Activated CD4-positive, alpha-beta T cell treated with anti-CD3 and anti-CD28 coated beads, Interleukin-2, amount 50 U/mL, for 1 hour (primary cell): ENCODE results near the gene B4GALT1.
"Not testable (repeated sequence)": the region's sequence is repeated elsewhere in the genome, so short reads cannot be mapped to it uniquely, and the experiment has no call there.

Experiments
- DNase-seq: peaks from one replicate; pipeline ENCODE4 v3.0.0-alpha.2; 2020

B4GALT1 gene

GRCh38 chr9:33184963-33185362, 17.8 kb upstream of the B4GALT1 start:
- DNase-seq = no peak

- no peak for DNase-seq
Measured at GRCh38 chr9:33182519-33182918, 15.4 kb upstream of the B4GALT1 start.

GRCh38 chr9:33180526-33181184, 13.5 kb upstream of the B4GALT1 start:
- DNase-seq = no peak

DNA sequence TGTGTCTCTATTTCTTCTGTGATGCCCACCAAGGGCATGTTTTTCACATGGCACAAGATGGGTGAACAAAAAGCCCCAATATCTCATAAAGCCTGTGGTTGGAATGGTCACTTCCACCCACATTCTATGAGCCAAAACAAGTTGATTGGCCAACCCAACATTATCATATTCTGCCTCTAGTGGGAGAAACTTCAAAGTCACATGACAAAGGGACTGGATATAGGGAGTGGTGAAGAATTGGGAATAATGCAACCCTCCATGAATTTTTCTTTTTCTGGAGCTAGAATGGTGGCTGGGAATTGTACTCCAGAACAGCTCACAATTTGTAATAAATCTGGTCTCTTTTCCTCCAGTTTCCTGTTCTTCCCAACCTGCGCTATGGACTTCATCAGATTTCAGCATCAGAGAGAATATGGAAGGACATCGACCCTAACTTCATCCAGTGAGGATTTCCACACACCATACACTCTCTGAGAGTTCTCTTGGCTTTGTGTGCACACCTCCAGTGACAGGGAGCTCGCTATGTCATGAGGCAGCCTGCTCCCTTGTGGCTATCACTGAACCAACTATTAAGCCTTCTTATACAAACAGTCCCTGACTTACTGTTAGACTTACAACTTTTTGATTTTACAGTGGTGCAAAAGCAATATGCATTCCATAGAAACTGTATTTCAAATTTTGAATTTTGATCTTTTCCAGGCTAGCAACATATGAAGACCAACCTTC, 12.0 kb upstream of the B4GALT1 start:
- no peak for DNase-seq

DNA sequence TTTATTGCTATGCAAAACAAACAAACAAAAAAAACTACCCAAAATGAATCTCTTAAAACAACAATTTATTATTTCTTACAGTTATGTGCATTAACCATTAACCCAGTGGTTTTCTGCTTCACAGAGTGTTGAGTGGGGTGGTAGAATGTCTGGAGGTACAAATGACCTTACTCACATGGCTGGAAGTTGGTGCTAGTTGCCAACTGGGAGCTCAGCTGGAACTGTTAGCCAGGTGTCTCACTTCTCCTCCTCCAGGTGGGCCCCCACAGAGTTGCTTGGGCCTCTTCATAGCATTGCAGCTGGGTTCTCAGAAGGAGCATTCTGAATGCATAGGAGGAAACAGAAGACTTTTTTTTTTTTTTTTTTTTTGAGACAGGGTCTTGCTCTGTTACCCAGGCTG, 10.5 kb upstream of the B4GALT1 start:
- no peak for DNase-seq

GRCh38 chr9:33177086-33177485, 9.9 kb upstream of the B4GALT1 start:
- no peak for DNase-seq

DNA sequence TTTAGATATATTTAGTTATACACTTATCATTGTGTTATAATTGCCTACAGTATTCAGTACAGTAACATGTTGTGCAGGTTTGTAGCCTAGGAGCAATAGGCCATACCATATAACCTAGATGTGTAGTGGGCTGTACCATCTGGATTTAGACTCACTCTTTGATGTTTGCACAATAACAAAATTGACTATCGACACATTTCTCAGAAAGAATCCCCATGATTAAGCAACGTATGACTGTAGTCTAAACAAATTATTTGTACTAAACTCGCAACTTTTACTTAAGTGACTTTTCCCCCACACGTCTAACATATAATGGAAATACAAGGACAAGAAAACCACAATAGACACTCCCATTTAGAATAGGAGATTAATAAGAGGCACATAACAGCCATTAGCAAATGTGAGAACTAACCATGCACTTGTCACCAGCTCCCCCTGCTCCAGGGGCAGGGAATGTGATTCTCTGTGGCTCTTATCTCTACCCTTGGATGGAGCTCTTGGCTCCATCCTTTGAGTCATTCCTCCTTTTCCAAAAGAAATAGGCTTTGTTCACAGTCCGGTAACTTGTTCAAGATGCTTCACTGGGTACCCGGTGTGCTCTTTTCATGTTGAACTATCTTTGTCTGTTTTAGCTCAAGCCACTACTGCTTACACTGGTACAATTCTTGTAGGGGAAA, 8.7 kb upstream of the B4GALT1 start:
- no peak for DNase-seq

DNA sequence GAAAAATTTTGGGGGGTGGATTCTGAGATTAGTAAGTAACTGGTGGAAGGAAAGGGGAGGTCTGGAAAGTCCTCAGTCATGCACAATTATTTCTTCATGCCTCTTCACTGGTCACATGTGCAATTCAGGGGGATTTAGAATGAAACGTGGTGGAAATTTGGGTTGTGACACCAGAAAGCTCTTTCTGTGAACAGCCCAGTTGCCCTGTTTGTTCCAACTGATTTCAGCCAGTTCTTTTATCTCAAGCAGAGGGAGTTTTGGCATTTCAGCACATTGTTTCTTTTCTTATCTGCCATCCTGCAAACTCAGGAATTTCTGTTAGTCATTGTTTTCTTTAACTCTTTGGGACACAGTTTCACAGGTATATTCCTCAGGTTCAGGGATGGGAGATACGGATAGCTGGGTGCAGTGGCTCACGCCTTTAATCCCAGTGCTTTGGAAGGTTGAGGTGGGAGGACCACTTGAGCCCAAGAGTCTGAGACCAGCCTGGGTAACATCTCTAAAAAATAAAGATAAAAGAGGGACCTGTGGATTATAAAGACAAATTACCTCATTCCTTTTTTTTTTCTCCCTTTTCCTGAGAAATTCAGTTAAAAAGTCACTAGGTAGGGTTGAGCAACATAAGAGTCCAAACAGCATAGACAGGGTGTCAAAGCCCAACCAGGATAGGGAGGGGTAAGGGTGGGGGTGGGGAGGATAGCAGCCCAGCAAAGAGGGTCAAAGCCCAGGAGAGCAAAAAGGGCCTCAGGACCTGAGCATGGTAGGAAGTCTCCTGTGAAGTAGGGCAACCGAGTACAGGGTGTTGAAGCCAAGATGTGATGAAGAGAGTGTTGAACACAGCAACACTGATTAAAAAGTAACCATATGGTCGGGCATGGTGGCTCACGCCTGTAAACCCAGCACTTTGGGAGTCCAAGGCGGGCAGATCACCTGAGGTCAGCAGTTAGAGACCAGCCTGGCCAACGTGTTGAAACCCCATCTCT, 5.4 kb upstream of the B4GALT1 start:
- no peak for DNase-seq

DNA sequence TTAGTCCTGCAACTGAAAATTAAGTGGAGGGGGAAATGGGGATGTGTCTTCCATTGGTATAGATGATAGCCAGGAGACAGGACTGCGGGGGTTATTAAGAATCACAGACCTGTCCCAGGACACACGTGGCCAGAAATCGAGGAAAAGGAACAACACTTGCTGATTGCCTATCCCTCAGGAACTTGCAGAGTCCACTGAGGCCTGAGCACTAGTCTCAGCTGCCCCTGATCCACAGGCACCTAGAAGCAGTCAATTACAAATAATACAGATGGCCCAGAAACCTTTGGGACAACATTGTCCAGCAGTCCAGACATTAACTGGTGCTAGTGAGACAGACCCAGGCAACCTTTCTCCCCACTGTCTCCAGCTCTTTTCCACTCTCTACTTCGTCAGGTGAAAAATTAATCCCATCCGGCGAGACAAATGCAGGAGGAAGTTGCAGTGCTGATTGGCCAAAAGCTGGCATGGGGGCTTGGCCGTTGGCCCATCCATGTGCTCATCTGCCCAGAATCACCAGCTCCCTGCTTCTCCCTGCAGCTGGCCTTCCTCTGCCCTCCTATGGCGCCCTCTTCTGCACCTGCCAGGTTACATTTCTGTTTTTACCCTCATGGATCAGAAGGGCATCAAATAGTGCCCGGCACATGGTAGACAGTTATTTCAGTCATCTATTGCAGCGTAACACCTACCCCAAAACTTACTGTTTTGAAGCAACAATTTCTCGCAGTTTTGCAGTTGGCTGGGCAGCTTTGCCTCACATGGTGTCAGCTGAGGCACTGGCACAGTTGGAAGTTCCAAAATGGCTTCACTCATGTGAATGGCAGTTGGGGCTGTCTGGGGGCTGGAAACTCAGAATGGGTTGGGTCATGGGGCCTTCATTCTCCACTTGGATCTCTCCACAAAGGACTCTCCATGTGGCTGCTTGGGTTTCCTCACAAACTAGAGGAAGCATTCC, 3.6 kb upstream of the B4GALT1 start:
- DNase-seq = peak; percentile 36

DNA sequence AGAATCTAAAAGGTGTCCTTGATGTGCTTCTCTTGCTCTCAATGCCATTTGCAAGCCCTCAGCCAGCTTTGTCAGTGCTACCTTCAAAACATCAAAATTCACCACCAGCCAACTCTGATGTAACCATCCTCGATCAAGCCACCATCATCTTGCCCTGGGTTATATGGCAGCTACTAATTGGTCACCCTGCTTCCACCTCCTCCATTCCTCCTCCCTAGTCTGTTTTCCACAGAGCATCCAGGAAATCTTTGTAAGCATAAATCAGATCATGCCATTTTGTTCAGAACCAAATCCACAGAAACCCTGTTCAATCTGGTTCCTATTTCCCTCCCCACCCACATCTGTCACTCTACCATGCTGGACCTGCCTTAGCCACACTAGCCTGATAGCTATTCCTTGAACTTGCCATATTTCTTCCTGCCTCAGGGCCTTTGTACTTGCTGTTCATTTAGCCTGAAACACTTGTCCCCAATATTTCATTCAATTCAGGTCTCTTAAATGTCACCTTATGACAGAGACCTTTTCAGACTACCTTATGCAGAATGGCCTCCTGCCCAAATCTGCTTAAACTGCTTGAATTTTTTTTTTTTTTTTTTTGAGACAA, 1.9 kb upstream of the B4GALT1 start:
- DNase-seq = no peak

DNA sequence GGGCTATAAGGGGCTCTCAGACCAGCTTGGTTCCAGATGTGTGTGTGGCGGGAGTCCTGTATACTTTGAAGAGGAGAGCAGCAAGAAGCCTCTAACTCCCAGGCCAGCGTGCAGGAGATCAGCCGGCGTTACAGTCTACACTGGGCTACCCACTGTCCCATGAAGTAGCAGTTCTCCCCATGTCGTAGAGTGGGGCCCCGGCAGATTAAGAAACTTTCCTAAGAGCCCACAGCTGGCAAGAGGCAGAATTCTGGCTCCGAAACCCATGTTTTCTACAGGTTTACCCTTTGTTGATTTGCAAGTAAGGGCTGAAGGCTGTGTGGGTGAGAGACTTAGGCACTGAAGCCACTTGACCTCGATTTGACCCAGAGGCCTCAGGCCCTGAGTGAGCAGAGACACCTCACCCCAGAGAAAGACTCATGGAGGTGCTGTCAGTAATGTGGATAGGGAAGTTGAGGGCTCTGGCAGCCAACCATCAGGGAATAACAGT, 881 bp upstream of the B4GALT1 start:
- peak; percentile 11 for DNase-seq

GRCh38 chr9:33166231-33167083, 679 bp downstream of the B4GALT1 start:
- DNase-seq = no peak

DNA sequence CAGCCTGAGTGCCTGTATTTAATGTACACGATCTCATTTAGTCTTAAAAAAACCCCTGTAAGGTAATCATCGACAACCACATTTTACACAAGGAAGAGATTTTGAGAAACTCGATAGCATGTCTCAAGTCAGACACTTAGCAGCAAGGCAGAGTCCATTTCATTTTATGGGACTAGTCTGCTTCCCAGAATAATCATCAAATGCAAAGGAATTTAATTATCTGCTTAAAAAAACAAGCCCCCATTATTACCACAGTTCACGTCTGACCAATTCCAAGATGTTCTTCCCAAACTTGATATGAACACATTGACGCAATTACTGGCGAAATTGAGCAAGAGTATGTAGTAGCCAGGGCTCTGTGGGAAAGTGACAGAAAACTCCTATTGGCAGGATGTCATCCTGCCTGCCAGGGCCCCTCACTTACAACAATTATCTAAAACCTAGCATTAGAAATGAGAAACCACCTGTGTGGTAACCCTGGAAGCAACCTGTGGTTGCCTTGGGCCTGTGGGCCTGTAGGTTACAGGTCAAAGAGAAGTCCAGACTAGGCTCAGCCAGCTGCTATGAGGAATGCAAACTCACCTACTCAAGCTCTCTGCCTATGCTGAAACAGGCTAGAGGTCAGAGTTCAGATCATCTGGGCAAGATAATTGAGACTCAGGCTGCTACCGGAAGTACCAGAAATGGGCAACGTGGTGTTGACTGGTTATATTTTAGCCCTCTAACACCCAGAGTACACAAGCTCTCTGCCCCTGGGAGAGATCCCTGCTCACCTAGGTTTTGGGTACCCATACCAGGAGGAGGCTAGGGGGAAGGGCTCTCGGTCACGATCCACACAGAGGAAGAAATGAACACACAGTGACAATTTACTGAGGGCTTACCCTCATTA, 1.6 kb downstream of the B4GALT1 start:
- DNase-seq = peak; percentile 11

DNA sequence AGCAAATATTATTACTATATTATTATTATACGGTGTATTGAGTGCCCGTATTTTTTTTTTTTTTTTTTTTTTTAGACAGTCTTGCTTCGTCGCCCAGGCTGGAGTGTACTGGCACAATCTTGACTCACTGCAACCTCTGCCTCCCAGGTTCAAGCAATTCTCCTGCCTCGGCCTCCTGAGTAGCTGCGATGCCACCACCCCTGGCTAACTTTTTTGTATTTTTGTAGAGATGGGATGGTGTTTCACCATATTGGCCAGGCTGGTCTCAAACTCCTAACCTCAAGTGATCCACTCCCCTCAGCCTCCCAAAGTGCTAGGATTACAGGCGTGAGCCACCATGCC, 2.2 kb downstream of the B4GALT1 start:
- DNase-seq = not testable (repeated sequence)

DNA sequence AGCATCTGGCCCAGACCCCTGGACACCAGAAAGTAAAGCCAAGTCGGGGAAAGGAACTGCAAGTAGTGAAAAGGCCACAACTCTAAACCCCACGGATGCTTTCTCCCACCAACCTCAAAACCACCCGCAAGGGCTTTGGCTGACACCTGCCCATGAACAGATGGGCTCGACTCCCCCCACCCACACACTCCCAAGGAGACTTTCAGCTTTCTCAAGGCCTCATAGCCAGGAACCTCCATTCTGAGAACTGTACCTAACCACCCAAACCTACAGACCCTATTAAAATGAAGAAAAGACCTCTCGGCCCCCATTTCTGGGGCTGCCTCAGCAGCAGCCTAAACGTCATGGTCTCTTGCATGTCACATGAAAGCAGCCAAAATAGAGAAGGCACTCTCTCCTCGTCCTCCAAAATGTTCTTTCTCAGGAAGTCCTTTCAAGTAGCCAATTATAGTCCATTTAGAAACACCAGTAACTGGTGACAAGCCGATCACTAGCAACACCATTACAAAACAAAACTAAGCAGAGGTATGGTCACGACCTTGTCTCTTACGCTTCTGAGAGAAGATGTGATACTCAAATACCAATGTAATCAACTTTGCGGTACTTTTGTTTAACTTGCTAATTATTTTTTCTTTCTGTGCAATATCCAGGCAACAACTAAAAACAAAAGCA, 2.9 kb downstream of the B4GALT1 start:
- no peak for DNase-seq

DNA sequence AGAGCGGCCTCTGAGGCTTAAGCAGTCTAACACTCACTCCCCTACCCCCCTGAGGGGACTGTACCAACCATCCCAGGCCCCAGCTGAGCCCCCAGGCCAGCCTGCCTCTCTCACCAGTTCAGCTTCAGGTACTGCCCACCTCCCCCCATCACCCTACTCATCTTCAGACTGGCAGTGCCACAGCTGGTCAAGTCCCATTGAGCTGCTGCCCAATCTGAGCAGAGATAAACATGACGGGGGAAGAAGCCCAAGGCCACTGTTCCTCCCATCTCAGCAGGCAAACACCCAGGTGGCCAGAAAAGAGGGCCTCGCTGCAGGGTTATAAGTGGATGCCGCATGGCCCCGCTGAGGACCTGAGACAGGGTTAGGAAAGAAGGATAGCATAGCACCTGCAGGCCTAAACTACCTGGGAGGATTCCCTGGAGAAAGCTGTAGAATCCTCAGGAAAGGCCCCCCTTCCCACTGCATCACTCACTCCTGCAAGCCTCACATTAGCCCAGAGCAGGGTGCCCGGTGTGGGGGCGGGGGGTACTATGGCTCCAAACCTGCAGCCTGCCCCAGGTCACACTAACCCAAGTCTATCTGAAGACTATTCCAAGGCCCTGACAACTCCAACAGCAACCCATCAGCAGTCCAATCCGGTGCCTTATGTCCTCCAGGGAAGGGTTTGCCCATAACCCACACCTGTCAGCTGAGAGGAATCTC, 3.6 kb downstream of the B4GALT1 start:
- no peak for DNase-seq

DNA sequence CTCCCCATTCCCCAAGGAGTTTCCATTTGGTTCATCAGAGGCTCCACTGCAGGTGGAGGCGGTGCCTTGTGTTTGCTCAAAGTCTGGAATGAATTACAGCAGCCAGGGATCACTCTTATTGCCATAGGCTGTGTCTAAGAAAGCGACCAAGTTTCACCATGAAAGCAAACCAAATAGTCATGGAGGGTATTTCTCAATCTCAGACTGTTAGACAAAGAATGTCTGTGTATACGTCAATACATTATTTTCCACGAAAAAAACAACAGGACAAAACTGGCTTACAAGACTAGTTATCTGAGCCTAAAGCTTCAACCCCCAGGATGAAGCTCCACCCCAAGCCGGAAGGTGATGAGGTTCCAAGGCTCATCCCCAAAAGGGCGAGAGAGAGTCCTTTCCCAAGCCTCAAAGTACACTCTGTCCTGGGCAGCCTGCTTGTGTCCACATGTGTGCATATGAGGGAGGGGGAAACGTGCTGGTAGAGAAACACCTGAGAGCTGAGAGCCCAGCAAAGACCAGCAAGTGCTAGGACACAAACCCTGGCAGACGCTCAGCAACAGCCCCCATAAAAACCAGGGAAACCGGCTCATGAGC, 4.3 kb downstream of the B4GALT1 start:
- no peak for DNase-seq
